Right lobe of liver (tissue), 4 donors: Measurements from ENCODE around the gene DKK2.

Source experiments
- POLR2A ChIP-seq: fragments of 450-650 bp; IDR thresholded peaks from one replicate; pipeline ENCODE4 v1.6.1; 2017; ENCODE audit warnings: antibody characterized with exemption, mild to moderate bottlenecking
- TF ChIP-seq, protein P1 (sequence below), 4 donors: fragments of 200-600 bp in 3 of 4; fragments of 450-650 bp in 1 of 4; IDR thresholded peaks; one replicate each; pipeline versions ENCODE4 v1.5.1 to v1.8.0; 2016 to 2022; ENCODE audit warnings: antibody characterized with exemption in 4 of 4, mild to moderate bottlenecking in 2 of 4
- donor health status: DM: no; HTN: no; CAD: no.
- donor health status: DM: no; HTN: no; CAD: no.
- donor health status: DM: no; HTN: yes; CAD: no.

DNA sequence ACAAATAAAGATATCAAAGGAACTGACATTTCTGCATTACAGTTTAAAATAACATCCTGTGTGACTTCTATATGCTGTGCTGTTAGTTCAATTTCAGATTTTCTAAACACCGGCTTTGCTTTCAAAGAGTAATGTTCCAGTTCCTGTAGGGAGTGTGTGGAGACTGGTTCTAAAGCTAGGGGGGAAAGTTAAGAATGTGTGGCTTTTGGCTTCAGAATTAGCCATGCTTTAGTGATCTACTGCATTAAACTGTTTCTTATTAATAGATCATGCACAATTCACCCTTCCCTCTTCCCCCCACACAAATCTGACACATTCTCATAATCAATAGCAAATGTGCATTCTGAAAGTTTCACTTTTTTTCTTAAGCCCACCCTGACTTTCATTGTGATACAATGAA is 32.0 kb upstream of the DKK2 start:
- TF ChIP-seq, protein P1, sequence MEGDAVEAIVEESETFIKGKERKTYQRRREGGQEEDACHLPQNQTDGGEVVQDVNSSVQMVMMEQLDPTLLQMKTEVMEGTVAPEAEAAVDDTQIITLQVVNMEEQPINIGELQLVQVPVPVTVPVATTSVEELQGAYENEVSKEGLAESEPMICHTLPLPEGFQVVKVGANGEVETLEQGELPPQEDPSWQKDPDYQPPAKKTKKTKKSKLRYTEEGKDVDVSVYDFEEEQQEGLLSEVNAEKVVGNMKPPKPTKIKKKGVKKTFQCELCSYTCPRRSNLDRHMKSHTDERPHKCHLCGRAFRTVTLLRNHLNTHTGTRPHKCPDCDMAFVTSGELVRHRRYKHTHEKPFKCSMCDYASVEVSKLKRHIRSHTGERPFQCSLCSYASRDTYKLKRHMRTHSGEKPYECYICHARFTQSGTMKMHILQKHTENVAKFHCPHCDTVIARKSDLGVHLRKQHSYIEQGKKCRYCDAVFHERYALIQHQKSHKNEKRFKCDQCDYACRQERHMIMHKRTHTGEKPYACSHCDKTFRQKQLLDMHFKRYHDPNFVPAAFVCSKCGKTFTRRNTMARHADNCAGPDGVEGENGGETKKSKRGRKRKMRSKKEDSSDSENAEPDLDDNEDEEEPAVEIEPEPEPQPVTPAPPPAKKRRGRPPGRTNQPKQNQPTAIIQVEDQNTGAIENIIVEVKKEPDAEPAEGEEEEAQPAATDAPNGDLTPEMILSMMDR (IDR thresholded peaks at IDR 0.05): no peak
- TF ChIP-seq POLR2A: no peak
